ENCODE data around the gene ISCA2.
"Not testable (repeated sequence)": the region's sequence is repeated elsewhere in the genome, so short reads cannot be mapped to it uniquely, and the experiment has no call there.

Gene ISCA2, protein sequence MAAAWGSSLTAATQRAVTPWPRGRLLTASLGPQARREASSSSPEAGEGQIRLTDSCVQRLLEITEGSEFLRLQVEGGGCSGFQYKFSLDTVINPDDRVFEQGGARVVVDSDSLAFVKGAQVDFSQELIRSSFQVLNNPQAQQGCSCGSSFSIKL

DNA sequence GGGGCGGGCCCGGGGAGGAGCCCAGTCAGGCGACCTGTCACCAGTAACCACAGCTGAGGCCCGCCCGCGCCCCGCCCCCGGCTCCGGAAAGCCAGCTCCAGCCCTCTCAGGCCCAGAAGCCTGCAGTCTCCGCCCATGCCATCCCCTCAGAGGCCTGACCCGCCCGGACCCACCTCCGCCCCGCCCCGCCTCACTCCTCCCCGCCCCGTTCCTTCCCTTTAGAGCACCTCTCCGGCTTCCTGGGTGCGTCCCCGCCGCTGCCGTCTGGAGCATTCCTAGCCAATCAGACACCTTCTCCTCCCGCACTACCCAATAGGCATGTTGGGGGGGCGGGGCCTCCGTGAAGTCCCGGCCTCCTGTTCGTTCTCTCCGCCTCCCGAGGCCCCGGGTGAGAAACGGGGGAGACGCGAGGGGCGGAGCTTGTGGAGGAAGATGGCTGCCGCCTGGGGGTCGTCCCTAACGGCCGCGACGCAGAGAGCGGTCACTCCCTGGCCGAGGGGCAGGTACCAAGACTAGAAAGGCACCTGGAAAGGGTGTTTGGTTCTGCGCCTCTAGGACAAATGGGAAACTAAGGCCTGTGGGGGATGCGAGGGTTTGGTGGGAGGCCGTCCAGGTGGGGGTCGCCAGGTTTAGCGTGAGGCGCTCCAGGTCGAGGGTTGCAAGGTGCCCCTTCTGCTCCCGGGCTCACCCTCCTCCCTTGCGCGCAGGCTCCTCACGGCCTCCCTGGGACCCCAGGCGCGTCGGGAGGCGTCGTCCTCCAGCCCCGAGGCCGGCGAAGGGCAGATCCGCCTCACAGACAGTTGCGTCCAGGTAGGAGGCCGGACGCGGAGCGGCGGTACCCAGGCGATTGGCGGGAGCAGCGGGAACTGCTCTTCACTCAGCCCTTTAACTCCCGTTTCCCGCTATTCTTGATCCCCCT lies at the start of gene ISCA2:
TSS of gene ISCA2 (plus strand) at position 423 of the 919 bp plus-strand sequence. CDS start at position 433, 10 bp downstream.
- DNase-seq (ENCODE audit: low read depth, low spot score): peak; percentile 97

DNA sequence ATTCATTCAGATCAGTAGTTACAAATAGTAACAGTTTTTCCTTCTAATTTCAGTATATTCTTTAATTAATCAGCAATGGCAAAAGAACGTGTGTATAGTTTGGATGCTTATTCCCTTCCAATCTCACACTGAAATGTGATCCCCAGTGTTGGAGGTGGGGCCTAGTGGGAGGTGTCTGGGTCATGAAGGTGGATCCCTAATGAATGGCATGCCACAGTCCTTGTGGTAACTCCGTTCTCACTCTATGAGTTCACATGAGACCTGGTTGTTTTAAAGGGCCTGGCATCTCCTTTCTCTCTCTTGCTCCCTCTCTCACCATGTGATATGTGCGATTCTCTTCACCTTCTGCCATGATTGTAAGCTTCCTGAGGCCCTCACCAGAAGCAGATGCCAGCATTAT lies 48.7 kb upstream of the ISCA2 start:
- DNase-seq (ENCODE audit: low read depth, low spot score): no peak

DNA sequence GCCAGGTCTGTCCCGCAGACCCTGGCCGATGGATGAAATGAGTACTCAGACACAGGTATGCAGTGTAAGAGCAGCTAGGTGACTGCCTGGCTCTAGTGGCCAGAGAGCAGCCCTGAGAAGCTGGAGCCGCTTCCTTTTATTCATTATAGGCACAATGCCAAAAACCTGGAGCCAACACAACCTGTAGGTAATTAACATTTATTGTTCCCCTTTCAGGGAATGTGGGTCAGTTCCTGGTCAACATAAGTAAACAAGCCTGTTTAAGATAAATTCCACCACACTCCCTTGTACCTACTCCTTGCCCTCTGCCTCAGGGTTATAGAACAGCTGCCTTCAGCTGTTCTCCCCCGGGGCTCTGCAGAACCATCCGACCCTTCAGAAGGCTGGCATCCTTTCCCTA lies 39.2 kb upstream of the ISCA2 start:
- not testable (repeated sequence) for DNase-seq (ENCODE audit: low read depth, low spot score)

DNA sequence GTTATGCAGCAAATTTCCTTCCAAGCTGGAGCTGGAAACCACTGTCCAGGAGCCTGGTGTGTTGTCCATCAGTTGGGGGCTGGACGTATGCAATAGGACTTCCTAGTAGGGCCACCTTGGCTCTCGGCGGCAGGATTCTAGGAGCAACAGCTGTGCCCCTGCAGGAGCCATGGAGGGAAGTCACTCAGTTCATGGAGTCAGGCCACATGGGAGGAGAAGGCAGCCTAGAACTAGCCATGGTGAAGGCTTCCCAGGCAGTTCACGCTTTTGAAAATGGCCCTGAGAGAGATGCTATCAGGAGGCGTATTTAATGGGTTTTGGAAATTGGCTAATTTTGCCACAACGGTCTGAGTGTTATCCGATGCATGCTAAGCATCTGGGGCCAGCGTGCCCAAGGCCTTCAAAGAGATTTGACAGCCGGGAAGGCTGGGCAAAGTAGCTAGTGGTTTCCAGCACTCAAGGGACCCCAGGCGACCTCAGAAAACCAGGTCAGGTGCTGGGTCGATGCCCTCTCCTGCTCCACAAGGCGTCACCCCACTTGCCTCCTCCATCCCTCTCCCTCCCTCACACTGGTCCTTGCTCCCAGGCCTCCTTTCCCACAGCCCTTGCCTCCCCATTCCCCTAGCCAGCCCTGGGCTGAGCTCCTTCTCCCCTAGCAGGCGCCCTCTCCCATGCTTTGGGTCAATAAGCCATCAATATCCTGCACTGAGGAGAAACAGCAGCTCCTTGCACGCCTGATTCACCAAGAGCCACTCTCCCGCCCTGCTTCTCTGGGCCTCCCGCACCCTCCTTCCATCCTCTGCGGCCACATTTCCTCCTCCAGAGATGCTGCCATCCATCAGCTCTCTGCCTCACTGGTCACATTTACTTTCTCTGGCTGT lies 36.6 kb upstream of the ISCA2 start:
- no peak for DNase-seq (ENCODE audit: low read depth, low spot score)

DNA sequence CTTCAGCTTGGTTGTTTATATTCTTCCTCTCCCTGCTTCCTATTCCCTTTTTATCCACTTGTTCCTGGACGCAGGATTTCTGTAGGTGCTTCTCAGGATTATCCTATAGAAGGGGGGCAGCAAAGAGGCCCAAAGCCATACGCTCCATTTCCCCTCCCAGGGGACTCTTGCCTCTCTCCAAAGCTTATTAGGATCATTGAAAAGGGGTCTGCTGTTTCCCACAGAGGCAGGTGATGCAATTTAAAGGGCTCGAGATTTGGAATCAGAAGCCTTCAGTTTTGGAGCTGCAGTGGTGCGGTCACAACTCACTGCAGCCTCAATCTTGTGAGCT lies 36.0 kb upstream of the ISCA2 start:
- no peak for DNase-seq (ENCODE audit: low read depth, low spot score)

DNA sequence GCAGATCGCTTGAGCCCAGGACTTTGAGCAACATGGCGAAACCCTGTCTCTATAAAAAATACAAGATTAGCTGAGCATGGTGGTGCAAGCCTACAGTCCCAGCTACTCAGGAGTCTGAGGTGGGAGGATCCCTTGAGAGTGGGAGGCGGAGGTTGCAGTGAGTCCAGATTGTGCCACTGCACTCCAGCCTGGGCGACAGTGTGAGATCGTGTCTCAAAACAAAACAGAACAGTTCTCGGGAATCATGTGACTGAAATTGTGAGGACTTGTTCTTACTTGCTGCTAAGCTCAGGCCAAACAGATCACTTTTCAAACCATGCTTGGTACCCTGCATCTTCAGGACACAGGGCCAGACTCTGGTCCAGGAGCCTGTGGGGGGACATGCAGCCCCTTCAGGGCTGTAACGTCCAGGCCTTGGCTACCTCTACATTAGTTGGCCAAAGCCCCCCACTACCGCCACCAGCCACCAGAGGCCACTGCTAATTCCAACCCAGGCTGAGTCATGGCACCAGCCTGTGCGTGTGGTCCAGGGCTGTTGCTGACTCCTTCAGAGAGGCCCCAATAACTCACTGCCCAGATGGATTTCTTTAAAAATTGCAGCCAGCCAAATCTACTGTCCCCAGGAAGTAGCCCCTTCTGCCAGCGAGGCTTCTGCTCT lies 34.1 kb upstream of the ISCA2 start:
- DNase-seq (ENCODE audit: low read depth, low spot score): peak; percentile 16

DNA sequence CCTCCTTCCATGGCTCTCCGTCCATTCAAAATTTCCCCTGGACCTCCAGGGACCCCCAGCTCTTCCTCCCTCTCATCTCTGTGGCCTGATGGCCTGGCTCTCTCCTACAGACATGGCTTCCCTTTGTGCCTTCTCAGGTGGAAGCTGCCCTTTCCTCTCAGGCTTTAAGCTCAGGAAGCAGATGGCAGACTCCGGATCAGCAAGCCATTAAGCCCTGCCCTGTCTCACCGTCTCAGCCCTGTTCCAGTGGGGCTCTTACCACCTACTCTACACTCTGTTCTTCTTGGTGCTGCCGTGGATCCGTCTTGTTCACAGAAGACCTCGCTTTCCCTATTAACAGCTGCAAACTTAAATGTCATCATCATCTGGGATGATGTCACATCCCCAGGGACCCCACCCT lies 33.6 kb upstream of the ISCA2 start:
- no peak for DNase-seq (ENCODE audit: low read depth, low spot score)

DNA sequence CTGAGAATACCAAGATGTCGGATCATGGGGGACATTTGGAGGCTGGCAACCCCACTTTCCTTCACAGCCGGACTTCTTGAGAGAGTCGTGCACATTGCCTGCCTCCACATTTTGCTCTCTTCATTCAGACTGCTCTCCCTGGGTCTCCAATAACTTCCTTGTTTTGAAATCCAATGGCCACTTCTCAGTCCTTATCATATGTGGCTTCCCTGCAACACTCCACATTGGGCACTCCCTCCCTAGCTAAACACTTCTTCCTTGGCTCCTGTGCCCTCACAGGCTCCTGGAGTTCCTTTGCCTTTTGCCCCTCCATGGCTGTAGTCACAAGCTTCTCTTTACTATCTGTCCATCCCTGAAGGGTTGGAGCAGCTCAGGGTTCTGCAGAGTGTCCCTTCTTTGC lies 30.6 kb upstream of the ISCA2 start:
- no peak for DNase-seq (ENCODE audit: low read depth, low spot score)

DNA sequence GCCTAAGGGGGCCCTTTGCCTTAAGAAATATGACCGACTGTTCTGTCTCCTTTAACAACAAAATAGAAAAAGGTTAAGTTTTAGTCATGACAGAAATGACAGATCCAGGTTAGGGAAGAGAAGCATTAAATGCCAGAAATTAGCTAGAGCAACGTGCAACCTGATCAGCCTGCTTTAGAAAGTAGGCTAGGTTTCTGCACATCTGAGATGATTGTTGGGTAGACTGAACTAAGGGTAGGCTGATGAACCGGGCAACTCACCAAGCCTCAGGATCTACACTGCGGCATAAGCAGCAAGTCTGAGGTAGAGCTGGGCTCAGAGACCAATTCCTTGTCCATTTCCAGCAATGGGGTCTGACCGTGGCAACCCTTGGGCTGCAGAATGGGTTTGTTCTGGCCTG lies 29.9 kb upstream of the ISCA2 start:
- DNase-seq (ENCODE audit: low read depth, low spot score): no peak

DNA sequence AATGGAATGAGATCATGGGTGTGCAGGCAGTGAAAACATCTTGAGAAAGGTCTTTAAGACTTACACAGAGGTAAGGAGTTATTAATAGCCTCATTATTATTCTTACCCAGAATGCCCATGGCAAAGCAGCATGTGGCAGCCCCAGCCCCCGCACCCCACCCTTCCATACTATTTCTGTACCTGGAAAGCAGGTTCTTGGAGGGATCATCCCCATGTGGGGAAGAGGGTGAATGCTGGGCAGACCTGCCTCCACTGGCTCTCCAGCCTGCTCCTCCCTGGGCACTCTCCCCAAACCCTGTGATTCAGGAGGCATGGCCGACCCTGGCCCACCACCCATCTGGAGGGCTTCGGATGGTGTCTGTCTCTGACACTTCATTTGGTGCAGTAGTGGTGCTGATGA lies 28.8 kb upstream of the ISCA2 start:
- DNase-seq (ENCODE audit: low read depth, low spot score): no peak

DNA sequence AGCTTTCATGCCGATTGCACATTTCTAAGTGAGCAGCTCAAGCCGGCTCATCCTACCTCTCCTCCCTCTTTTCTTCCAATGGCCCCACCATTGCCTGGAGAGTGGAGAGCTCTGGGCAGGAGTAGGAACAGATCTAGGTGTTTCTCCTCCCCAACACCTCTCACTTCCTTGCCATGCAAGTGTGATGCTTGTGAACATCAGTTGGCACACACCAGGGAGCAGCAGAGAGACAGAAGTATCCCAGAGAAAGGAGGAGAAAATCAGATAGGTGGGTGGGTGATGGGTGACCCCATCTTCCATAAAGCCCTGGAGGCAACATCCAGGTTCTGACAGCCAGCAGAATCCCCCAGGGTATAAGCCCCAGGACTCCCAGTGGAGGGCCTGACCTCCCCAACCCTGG lies 28.2 kb upstream of the ISCA2 start:
- DNase-seq (ENCODE audit: low read depth, low spot score): no peak

DNA sequence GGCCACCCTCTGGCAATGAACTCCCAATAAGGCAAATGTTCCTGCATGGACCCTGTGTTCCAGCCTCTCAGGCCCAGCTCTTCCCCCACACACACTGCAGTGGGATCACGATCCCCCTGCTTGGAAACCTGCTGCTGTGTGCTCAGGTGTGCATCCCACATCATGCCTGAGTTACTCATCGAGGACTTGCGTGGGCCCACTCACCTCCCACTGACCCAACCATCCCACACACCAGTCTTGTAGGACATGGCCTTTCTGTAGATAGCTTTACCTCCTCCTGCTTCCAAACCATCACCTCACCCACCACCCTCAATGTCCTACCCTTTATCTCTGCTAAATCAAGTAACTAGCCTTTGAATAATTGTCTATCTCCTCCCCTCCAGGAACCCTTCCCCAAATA lies 25.1 kb upstream of the ISCA2 start:
- no peak for DNase-seq (ENCODE audit: low read depth, low spot score)

DNA sequence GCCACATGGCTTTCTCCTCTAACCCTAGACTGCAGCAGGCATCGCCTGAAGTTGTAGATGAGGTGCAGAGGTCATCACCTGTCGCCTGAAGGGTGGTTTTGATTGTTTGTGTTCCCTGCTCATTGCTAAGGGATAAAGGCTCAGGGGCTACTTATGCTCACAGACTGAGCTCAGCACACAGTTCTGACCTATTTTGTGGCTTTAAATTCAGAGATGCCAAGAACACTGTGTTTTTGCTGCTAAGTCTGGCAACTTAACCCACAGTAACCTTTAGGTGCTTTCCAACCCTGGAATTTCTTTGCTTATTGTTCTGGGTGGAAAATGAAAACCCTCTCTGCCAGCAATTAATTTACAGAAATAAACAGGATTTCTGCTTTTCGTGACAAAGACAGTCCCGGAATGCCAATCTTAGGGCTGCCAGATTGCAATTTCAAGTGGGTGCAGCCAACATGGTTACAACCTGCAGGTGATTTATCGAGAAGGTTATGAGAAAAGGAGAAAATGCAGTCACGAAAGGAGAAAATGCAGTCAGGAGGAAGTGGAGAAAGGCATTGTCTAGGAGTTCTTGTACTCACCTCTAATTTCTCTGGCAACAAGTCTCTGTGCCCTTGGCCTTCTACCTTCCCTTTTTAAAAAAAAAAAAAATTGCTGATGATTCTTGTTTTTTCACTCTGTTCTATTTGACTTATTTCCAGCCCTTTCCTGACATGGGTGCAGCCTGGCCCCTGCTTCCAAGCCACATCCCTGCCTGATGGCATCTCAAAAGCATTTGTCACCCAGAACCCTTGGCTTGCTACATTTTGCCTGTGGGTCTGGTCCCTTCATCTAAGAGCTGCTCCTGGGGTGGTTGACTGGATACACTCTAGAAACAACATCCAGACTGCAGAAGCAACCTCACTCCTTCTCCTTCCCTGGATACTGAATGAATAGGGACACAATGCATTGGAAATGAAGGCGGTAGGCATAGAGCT lies 23.7 kb upstream of the ISCA2 start:
- no peak for DNase-seq (ENCODE audit: low read depth, low spot score)

DNA sequence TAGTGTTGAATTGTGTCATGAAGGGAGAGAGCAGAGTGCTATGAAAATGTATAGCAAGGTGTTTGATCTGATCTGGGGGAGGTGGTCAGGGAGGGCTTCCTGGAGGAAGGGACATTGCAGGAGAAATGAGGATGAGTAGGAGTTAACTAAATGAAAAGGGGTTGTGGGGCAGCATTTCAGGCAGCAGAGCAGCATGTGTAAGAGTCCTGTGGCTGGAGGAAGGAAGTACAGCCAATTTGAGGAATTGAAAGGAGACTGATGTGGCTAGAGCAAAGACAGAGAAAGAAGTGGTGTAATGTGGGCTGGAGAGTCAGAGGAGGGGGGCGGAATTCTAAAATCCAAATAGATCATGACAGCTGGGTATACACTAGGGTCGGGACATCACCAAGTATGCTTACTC lies 21.0 kb upstream of the ISCA2 start:
- DNase-seq (ENCODE audit: low read depth, low spot score): no peak

DNA sequence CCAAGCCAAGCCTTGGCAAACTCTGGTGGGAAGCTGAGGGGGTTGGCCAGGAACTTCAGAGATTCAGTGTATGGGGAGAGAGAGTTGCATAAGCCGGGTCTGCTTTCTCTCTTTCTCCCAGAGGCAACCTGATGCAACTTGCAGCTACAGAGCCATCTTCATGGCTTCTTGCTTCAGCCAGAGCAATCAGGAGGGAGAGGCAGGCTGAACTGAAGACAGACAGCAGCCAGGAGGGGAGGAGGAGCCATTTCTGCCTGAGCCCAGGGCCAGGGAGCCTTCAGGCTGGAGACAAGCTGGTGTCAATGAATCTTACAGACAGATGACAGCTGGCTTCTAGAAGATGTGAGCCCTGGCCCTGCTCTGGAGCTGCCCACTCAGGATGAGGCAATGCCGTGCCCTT lies 19.2 kb upstream of the ISCA2 start:
- DNase-seq (ENCODE audit: low read depth, low spot score): no peak

DNA sequence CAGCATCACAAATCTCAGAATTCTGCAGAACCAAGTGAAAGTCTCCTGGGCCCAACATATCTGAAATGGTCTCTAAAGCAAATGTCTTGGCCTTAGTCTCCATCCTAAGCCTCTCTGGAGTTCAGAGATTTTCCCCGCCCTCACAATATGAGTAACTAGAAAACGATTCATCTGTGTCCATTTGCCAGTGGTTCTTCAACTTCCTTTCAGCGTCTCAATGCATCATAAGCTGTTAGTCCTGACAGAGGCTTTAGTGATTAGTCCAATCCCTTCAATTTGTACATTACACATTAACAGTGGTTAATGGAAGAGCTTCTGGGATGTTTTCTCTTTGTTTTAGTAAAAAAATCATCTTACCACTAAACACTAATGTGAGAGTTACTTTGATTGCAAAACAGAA lies 17.9 kb upstream of the ISCA2 start:
- no peak for DNase-seq (ENCODE audit: low read depth, low spot score)

DNA sequence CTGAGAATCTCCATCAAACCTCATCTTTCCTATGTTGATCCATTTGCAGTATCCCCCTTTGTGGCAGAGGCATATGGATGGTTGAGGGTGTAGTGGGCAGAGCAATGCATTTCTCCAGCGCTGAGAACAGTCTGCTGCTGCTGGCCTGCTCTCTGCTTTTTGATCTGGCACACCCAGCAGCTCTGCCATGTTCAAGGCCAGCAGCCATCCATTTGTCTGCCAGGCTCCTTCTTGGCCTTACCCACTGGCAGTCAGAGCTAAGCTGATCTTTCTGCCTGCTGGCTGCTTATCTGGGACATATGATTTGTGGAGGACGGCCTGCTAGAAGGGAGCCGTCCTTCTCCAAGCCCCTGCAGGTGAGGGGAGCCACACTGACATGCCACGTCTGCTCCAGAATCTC lies 17.5 kb upstream of the ISCA2 start:
- no peak for DNase-seq (ENCODE audit: low read depth, low spot score)

DNA sequence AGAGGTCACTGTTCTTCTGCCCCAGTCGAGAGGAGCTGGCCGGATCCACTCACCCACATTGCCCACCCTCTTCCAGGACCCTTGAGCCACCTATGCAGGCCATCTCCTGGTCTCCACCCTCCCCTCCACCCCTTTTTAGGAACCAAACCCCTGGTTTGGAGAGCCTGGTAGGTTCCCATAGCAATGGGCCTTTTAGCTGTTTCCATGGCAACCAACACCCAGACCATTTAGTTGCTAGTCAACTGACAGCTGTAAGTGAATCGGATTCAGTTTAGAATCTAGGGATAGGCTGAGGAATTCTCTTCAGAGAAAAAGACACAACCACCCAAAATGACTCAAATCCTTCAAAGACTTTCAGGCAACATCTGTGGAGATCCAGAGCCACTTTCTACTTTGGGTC lies 17.0 kb upstream of the ISCA2 start:
- DNase-seq (ENCODE audit: low read depth, low spot score): no peak

DNA sequence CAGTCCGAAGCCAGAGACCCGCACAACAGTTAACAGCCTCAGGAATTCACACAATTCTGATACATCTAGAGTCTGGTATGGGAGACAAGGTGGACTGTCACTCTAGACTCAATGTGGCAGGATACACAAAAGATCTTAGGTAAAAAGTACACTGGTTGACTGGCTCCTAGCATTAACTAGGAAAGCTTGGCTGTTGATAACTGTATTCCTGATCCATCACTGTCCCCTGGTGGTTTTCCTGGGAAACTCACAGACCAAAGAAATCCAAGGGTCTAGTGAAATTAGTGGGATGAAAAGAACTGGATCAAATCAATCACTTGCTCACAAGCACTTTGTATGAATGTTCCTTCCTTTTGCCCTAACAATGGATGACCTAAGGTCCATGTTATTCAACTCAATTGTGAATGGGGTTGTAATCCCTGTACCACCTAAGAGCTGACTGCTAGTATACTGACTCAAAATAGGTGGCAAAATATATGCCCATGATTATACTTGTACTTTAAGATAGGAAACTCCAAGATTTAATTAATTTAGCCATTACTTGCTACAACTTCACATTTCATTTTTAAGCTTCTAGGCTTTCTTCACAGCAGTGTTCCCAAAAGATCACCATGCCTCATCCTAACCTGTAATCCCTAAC lies 14.4 kb upstream of the ISCA2 start:
- DNase-seq (ENCODE audit: low read depth, low spot score): no peak

DNA sequence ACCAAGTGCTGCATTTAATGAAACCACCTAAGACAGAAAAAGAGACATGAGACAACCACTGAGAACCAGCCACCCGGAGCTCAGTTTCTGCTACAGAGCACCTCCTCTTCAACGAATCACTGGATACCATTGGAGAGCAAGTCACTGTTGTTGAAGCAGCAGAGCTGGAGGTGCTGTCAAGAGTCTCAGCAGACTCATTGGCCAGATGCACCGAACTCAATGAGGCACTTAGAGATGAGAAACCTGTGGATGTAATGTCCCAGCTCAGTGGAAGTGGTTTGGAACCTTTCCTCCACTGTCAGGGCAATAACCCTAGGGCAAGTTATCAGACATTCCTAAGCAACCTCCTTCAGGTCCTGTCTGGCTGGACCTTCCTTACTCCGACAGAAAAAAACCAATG lies 13.5 kb upstream of the ISCA2 start:
- no peak for DNase-seq (ENCODE audit: low read depth, low spot score)
